ENCODE measurements around the gene VMP1. TPM values are rescaled to one million over a fixed set of nuclear protein-coding genes. Genes with fewer than 3 reads are reported as not detected.

Gene VMP1
- total RNA-seq, 2 experiments from 2014 or later, result 73.6 to 81.1 TPM

DNA sequence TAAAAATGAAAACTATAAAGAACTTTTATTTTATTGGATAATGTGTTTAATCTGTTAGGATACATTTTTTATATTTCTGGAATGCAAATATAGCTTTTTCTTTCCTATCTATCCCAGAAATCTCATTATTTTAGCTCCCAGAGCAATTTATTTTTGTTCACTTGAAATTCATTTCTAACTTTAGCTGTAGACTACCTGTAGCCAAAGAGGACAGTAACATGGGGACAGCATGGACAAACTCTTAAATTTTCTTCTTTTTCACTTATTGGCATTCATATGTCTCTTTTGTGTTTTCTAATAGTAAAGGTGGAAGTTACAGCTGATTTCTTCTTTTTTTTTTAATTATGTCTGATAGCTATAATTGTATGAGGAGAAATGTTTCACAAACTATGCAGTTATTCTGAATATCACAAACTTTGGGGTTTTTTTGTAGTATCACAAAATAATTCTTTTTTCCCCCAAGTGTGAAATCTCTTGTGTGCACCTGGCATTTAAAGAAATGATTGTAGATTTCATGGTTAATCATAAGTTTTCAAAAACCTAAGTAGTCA, 55.4 kb downstream of the VMP1 start:
- Histone ChIP-seq H3K4me3 (ENCODE audit: low read length) (no peak overlapping the region), H3K4me1 (ENCODE audit: insufficient read depth, low read length) (no peaks in the 10 kb centered on the region), H3K9me3 (ENCODE audit: control insufficient read depth in 1 of 2, insufficient read depth in 1 of 2, low read length in 2 of 2) (peaks cover 3% of the 10 kb centered on the region in 2 experiments), H3K36me3 (ENCODE audit: insufficient read depth, low read length) (peaks cover 11% of the 10 kb centered on the region), H3K27ac (ENCODE audit: low read depth in 1 of 2, low read length in 2 of 2) (no peak overlapping the region), H3K27me3 (ENCODE audit: control insufficient read depth in 1 of 2, insufficient read depth in 2 of 2, low read length in 2 of 2) (no peaks in the 10 kb centered on the region)
- POLR2A ChIA-PET, result interaction anchor here (0.7 to 1.5 kb wide), 5 partner anchors 11 to 91 kb away, joined by 3 to 5 read pairs (median 4); no protein-coding TSS in a partner anchor
- peaks cover 15% of the 10 kb centered on the region for H3K4me1 Mint-ChIP-seq (ENCODE audit: low read depth)
- H3K27me3 Mint-ChIP-seq, result no peaks in the 10 kb centered on the region
- H3K4me3 Mint-ChIP-seq, result no peak overlapping the region
- TF ChIP-seq, protein P1, sequence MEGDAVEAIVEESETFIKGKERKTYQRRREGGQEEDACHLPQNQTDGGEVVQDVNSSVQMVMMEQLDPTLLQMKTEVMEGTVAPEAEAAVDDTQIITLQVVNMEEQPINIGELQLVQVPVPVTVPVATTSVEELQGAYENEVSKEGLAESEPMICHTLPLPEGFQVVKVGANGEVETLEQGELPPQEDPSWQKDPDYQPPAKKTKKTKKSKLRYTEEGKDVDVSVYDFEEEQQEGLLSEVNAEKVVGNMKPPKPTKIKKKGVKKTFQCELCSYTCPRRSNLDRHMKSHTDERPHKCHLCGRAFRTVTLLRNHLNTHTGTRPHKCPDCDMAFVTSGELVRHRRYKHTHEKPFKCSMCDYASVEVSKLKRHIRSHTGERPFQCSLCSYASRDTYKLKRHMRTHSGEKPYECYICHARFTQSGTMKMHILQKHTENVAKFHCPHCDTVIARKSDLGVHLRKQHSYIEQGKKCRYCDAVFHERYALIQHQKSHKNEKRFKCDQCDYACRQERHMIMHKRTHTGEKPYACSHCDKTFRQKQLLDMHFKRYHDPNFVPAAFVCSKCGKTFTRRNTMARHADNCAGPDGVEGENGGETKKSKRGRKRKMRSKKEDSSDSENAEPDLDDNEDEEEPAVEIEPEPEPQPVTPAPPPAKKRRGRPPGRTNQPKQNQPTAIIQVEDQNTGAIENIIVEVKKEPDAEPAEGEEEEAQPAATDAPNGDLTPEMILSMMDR (IDR thresholded peaks at IDR 0.05), result no peak
- no peak for ATAC-seq (ENCODE audit: poor library complexity)
- intact Hi-C loops (cut with DNase I, micrococcal nuclease), result no loop called here
- DNase-seq, result no peak
- CTCF ChIA-PET, result interaction anchor here (0.7 to 1.8 kb wide), 4 partner anchors 9 to 70 kb away, joined by 3 to 5 read pairs (median 4); no protein-coding TSS in a partner anchor
- H3K36me3 Mint-ChIP-seq (ENCODE audit: low read depth), result peaks cover 59% of the 10 kb centered on the region
- H3K9me3 Mint-ChIP-seq, result no peaks in the 10 kb centered on the region
- H3K27ac Mint-ChIP-seq, result peak overlapping the region; percentile 44

GRCh38 chr17:59763861-59764260, 56.4 kb downstream of the VMP1 start:
- ChIA-PET CTCF (interaction anchor here (0.9 to 1.8 kb wide), 5 partner anchors 10 to 273 kb away, joined by 3 to 6 read pairs (median 4); no protein-coding TSS in a partner anchor), POLR2A (no interaction called here)
- Mint-ChIP-seq H3K36me3 (ENCODE audit: low read depth) (peaks cover 58% of the 10 kb centered on the region), H3K4me3 (no peak overlapping the region), H3K27me3 (no peaks in the 10 kb centered on the region), H3K4me1 (ENCODE audit: low read depth) (peaks cover 15% of the 10 kb centered on the region), H3K27ac (no peak overlapping the region), H3K9me3 (no peaks in the 10 kb centered on the region)
- no peaks in the 10 kb centered on the region for H3K4me1 ChIP-seq (ENCODE audit: insufficient read depth, low read length)
- peaks cover 3% of the 10 kb centered on the region in 2 experiments for H3K9me3 ChIP-seq (ENCODE audit: control insufficient read depth in 1 of 2, insufficient read depth in 1 of 2, low read length in 2 of 2)
- no peak overlapping the region for H3K4me3 ChIP-seq (ENCODE audit: low read length)
- ATAC-seq (ENCODE audit: poor library complexity) (no peak), DNase-seq (no peak)
- H3K36me3 ChIP-seq (ENCODE audit: insufficient read depth, low read length), result peaks cover 15% of the 10 kb centered on the region
- TF ChIP-seq, protein P1 (IDR thresholded peaks at IDR 0.05), result no peak
- intact Hi-C loops (cut with DNase I, micrococcal nuclease), result no loop called here
- no peak overlapping the region for H3K27ac ChIP-seq (ENCODE audit: low read depth in 1 of 2, low read length in 2 of 2)
- no peaks in the 10 kb centered on the region for H3K27me3 ChIP-seq (ENCODE audit: control insufficient read depth in 1 of 2, insufficient read depth in 2 of 2, low read length in 2 of 2)

DNA sequence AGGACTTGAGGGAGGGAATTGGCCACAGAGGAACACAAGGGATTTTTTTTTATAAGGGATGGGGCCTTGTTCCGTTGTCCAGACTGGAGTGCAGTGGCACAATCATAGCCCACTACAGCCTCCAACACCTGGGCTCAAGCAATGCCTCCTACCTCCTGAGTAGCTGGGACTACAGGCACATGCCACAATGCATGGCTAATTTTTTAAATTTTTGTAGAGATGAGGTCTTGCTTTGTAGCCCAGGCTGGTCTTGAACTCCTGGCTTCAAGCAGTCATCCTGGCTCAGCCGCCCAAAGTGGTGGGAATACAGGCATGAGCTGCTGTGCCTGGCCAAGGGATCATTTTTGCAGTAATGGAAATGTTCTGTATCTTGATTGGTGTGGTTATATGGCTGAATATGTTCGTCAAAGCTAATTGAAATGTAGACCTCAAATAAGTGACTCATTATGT, 56.9 kb downstream of the VMP1 start:
- Histone ChIP-seq H3K27me3 (ENCODE audit: control insufficient read depth in 1 of 2, insufficient read depth in 2 of 2, low read length in 2 of 2) (no peaks in the 10 kb centered on the region), H3K27ac (ENCODE audit: low read depth in 1 of 2, low read length in 2 of 2) (no peak overlapping the region), H3K9me3 (ENCODE audit: control insufficient read depth in 1 of 2, insufficient read depth in 1 of 2, low read length in 2 of 2) (peaks cover 0 to 3% of the 10 kb centered on the region in 2 experiments), H3K4me1 (ENCODE audit: insufficient read depth, low read length) (no peaks in the 10 kb centered on the region), H3K4me3 (ENCODE audit: low read length) (no peak overlapping the region), H3K36me3 (ENCODE audit: insufficient read depth, low read length) (peaks cover 15% of the 10 kb centered on the region)
- intact Hi-C loops (cut with DNase I, micrococcal nuclease), result no loop called here
- H3K9me3 Mint-ChIP-seq, result no peaks in the 10 kb centered on the region
- H3K4me1 Mint-ChIP-seq (ENCODE audit: low read depth), result peaks cover 15% of the 10 kb centered on the region
- peaks cover 55% of the 10 kb centered on the region for H3K36me3 Mint-ChIP-seq (ENCODE audit: low read depth)
- H3K27me3 Mint-ChIP-seq, result no peaks in the 10 kb centered on the region
- H3K4me3 Mint-ChIP-seq, result no peak overlapping the region
- no peak overlapping the region for H3K27ac Mint-ChIP-seq
- TF ChIP-seq, protein P1 (IDR thresholded peaks at IDR 0.05), result no peak
- no peak for ATAC-seq (ENCODE audit: poor library complexity)
- ChIA-PET CTCF (interaction anchor here (0.9 to 1.8 kb wide), 5 partner anchors 10 to 273 kb away, joined by 3 to 6 read pairs (median 4); no protein-coding TSS in a partner anchor), POLR2A (no interaction called here)
- DNase-seq, result no peak
